HepG2 (cell line): ENCODE measurements around the gene SLC44A4. TPM values are rescaled to one million over a fixed set of nuclear protein-coding genes. Genes with fewer than 3 reads are reported as not detected.

Experiments used
- ASH2L ChIP-seq: fragments of 300-600, 200-600 bp; sonication (generic); IDR thresholded peaks from 2 replicates; pipeline ENCODE4 v1.7.0; 2017; ENCODE audit warnings: low read depth, mild to moderate bottlenecking, moderate library complexity, mixed read lengths, low read length; ENCODE audit not compliant: insufficient read length
- LCORL ChIP-seq, 2 experiments: fragments of 450-650 bp in 1 of 2; sonication (generic) in 1 of 2; formaldehyde crosslinking in 1 of 2; IDR thresholded peaks; 2 replicates each; pipeline versions ENCODE4 v1.5.0 to v1.6.1; 2017 to 2020; ENCODE audit warnings: antibody characterized with exemption in 1 of 2, missing genetic modification reagents in 1 of 2
- NFE2L1 ChIP-seq: sonication (generic); formaldehyde crosslinking; IDR thresholded peaks from 2 replicates; pipeline ENCODE4 v1.4.0; 2020; ENCODE audit warnings: missing genetic modification reagents, mild to moderate bottlenecking, borderline replicate concordance
- NR2F6 ChIP-seq, 2 experiments: IDR thresholded peaks; 2 replicates each; pipeline ENCODE4 v1.6.1; 2016; ENCODE audit warnings: antibody characterized with exemption in 1 of 2, mild to moderate bottlenecking in 1 of 2
- PHF5A ChIP-seq: IDR thresholded peaks from one replicate; pipeline ENCODE4 v1.6.1; 2018; ENCODE audit warnings: low read depth, missing genetic modification reagents; ENCODE audit not compliant: unreplicated experiment
- RERE ChIP-seq: IDR thresholded peaks from 2 replicates; pipeline ENCODE4 v1.6.1; 2016; ENCODE audit warnings: low read depth, missing genetic modification reagents, missing compliant biosample characterization
- SETDB1 ChIP-seq: sonication (generic); formaldehyde crosslinking; IDR thresholded peaks from 2 replicates; pipeline ENCODE4 v1.5.1; 2020; ENCODE audit warnings: missing genetic modification reagents, mild to moderate bottlenecking, borderline replicate concordance
- SKI ChIP-seq: fragments of 450-650 bp; IDR thresholded peaks from one replicate; pipeline ENCODE4 v1.6.1; 2018; ENCODE audit warnings: mild to moderate bottlenecking; ENCODE audit not compliant: partially characterized antibody
- SP1 ChIP-seq, 2 experiments: fragments of 450-650 bp in 1 of 2; sonication (generic) in 1 of 2; formaldehyde crosslinking in 1 of 2; IDR thresholded peaks; 2 replicates each; pipeline versions ENCODE4 v1.4.0 to v1.6.1; 2016 to 2020; ENCODE audit warnings: missing genetic modification reagents in 1 of 2
- ZBTB3 ChIP-seq: sonication (generic); formaldehyde crosslinking; IDR thresholded peaks from 2 replicates; pipeline ENCODE4 v1.4.0; 2020; ENCODE audit warnings: low read depth, mild to moderate bottlenecking, moderate library complexity, missing genetic modification reagents, borderline replicate concordance
- ZFP1 ChIP-seq: IDR thresholded peaks from 2 replicates; pipeline ENCODE4 v1.6.1; 2016
- ZFP36L1 ChIP-seq: sonication (generic); formaldehyde crosslinking; IDR thresholded peaks from 2 replicates; pipeline ENCODE4 v1.8.0; 2022; ENCODE audit warnings: mild to moderate bottlenecking, missing genetic modification reagents, moderate library complexity
- ZNF547 ChIP-seq: sonication (generic); formaldehyde crosslinking; IDR thresholded peaks from 2 replicates; pipeline ENCODE4 v1.5.1; 2020; ENCODE audit warnings: mild to moderate bottlenecking, missing genetic modification reagents
- ZNF737 ChIP-seq: sonication (generic); formaldehyde crosslinking; IDR thresholded peaks from 2 replicates; pipeline ENCODE4 v1.5.0; 2020; ENCODE audit warnings: missing genetic modification reagents, mild to moderate bottlenecking, borderline replicate concordance
- ZNF780A ChIP-seq: sonication (generic); formaldehyde crosslinking; IDR thresholded peaks from 2 replicates; pipeline ENCODE4 v1.8.0; 2022; ENCODE audit warnings: mild to moderate bottlenecking, missing genetic modification reagents, moderate library complexity
- polyA plus RNA-seq, 8 experiments: library from polyadenylated mRNA; depleted of rRNA in 3 of 8; stranded (reverse) in 7 of 8; unstranded in 1 of 8; fragments of >200 nt; fragmentation: Illumina TruSeq in 4 of 8; extraction: Trizol in 4 of 8; gene quantifications; 2 replicates each; pipeline versions ENCODE4 v1.2.1 to v1.2.3, GENCODE V29; 2011 to 2016; ENCODE audit warnings: low read depth in 4 of 8, missing spikeins in 1 of 8, mixed read lengths in 1 of 8; ENCODE audit not compliant: insufficient read depth in 1 of 8
- total RNA-seq, 5 experiments: library from RNA; depleted of rRNA; stranded (reverse); fragments of >200 nt; fragmentation: Illumina TruSeq; extraction: Trizol; gene quantifications; 2 replicates each; pipeline ENCODE4 v1.2.3, GENCODE V29; 2016; ENCODE audit warnings: low read depth in 1 of 5
- TF ChIP-seq, protein P1 (sequence below): sonication (generic); formaldehyde crosslinking; IDR thresholded peaks from 2 replicates; pipeline ENCODE4 v1.5.0; 2020; ENCODE audit warnings: mild to moderate bottlenecking, low read depth, missing genetic modification reagents, borderline replicate concordance
- TF ChIP-seq, protein P2 (sequence below): sonication (generic); formaldehyde crosslinking; IDR thresholded peaks from 2 replicates; pipeline ENCODE4 v1.9.0; 2021; ENCODE audit warnings: missing genetic modification reagents, borderline replicate concordance
- TF ChIP-seq, protein P3 (sequence below): sonication (generic); formaldehyde crosslinking; IDR thresholded peaks from 2 replicates; pipeline ENCODE4 v1.8.0; 2022; ENCODE audit warnings: missing genetic modification reagents, mild to moderate bottlenecking, moderate library complexity, borderline replicate concordance

SLC44A4 gene
- total and polyA plus RNA-seq, 2 of the 13 experiments (the other 11 are each of a cell fraction or from before 2014, with no cell fraction given): 3.5 to 5.9 TPM

- peak; percentile 65; the same call in 1 of the 2 replicates for TF ChIP-seq RERE (CRISPR knock-in tag)
- no peak for TF ChIP-seq ZNF737 (CRISPR knock-in tag)
- TF ChIP-seq ZFP1: no peak
- no peak; the same call in none of the 2 replicates for TF ChIP-seq ZBTB3
- TF ChIP-seq SKI: peak; percentile 75
- TF ChIP-seq, protein P1, sequence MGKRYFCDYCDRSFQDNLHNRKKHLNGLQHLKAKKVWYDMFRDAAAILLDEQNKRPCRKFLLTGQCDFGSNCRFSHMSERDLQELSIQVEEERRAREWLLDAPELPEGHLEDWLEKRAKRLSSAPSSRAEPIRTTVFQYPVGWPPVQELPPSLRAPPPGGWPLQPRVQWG (CRISPR knock-in tag): 0 out of 2 replicates have a peak, but pooled peaks have one; percentile 49
- no peak for TF ChIP-seq PHF5A
- TF ChIP-seq ASH2L: peak; percentile 95
- TF ChIP-seq, protein P2, sequence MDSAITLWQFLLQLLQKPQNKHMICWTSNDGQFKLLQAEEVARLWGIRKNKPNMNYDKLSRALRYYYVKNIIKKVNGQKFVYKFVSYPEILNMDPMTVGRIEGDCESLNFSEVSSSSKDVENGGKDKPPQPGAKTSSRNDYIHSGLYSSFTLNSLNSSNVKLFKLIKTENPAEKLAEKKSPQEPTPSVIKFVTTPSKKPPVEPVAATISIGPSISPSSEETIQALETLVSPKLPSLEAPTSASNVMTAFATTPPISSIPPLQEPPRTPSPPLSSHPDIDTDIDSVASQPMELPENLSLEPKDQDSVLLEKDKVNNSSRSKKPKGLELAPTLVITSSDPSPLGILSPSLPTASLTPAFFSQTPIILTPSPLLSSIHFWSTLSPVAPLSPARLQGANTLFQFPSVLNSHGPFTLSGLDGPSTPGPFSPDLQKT (CRISPR knock-in tag): no peak
- TF ChIP-seq LCORL (IDR thresholded peaks at IDR 0.05): peak; percentile 79; the same call in 1 of the 2 replicates
- peak; percentile 30; the same call in 1 of the 2 replicates for TF ChIP-seq LCORL (CRISPR knock-in tag; IDR thresholded peaks at IDR 0.05)
- TF ChIP-seq ZNF780A: peak; percentile 40; the same call in 1 of the 2 replicates
- TF ChIP-seq NFE2L1 (CRISPR knock-in tag): peak; percentile 43; the same call in 1 of the 2 replicates
- no peak for TF ChIP-seq SETDB1
- TF ChIP-seq ZFP36L1 (CRISPR knock-in tag): no peak
- 0 out of 2 replicates have a peak, but pooled peaks have one; percentile 37 for TF ChIP-seq NR2F6 (IDR thresholded peaks at IDR 0.05)
- peak; percentile 64 for TF ChIP-seq NR2F6 (CRISPR knock-in tag; IDR thresholded peaks at IDR 0.05)
- no peak for TF ChIP-seq SP1 (IDR thresholded peaks at IDR 0.05)
- TF ChIP-seq SP1 (CRISPR knock-in tag; IDR thresholded peaks at IDR 0.05): peak; percentile 54
- TF ChIP-seq, protein P3, sequence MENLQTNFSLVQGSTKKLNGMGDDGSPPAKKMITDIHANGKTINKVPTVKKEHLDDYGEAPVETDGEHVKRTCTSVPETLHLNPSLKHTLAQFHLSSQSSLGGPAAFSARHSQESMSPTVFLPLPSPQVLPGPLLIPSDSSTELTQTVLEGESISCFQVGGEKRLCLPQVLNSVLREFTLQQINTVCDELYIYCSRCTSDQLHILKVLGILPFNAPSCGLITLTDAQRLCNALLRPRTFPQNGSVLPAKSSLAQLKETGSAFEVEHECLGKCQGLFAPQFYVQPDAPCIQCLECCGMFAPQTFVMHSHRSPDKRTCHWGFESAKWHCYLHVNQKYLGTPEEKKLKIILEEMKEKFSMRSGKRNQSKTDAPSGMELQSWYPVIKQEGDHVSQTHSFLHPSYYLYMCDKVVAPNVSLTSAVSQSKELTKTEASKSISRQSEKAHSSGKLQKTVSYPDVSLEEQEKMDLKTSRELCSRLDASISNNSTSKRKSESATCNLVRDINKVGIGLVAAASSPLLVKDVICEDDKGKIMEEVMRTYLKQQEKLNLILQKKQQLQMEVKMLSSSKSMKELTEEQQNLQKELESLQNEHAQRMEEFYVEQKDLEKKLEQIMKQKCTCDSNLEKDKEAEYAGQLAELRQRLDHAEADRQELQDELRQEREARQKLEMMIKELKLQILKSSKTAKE: no peak; the same call in none of the 2 replicates
- TF ChIP-seq ZNF547 (CRISPR knock-in tag): peak; percentile 70; the same call in 1 of the 2 replicates
Measured at GRCh38 chr6:31834367-31835250, 44.2 kb downstream of the SLC44A4 start (continued).
